ENCODE results near the gene ELMO2. TPM values are rescaled to one million over a fixed set of nuclear protein-coding genes. Genes with fewer than 3 reads are reported as not detected.

The ELMO2 gene
- total RNA-seq, 1 donor from 2014 or later = 24.5 TPM

DNA sequence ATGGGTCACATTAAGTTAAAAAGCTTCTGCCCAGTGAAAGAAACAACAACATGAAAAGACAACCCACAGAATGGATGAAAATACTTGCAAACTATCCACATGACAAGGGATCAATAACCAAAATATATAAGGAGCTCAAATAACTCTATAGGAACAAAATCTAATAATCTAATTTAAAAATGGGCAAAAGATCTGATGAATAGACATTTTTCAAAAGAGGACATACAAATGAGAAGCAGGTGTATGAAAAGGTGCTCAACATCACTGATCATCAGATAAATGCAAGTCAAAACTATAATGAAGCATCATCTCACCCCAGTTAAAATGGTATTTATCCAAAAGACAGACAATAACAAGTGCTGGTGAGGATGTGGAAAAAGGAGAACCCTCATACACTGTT is 21.0 kb upstream of the ELMO2 start:
- Histone ChIP-seq H3K4me3 (ENCODE audit: low read length in 3 of 3) (no peak overlapping the region), H3K27ac (ENCODE audit: low read depth, low read length) (no peak overlapping the region), H3K9me3 (ENCODE audit: control insufficient read depth in 3 of 3, low read length in 3 of 3) (no peaks in the 10 kb centered on the region), H3K4me1 (ENCODE audit: control insufficient read depth in 3 of 3, insufficient read depth in 3 of 3, low read length in 3 of 3) (no peaks in the 10 kb centered on the region), H3K36me3 (ENCODE audit: control insufficient read depth in 3 of 3, insufficient read depth in 3 of 3, low read length in 3 of 3) (no peaks in the 10 kb centered on the region), H3K27me3 (ENCODE audit: control insufficient read depth in 3 of 3, insufficient read depth in 3 of 3, low read length in 3 of 3) (peaks cover 15 to 25% (median 22%) of the 10 kb centered on the region in 3 donors), H3K9ac (ENCODE audit: low read depth in 1 of 3, low read length in 3 of 3) (no peak overlapping the region)

DNA sequence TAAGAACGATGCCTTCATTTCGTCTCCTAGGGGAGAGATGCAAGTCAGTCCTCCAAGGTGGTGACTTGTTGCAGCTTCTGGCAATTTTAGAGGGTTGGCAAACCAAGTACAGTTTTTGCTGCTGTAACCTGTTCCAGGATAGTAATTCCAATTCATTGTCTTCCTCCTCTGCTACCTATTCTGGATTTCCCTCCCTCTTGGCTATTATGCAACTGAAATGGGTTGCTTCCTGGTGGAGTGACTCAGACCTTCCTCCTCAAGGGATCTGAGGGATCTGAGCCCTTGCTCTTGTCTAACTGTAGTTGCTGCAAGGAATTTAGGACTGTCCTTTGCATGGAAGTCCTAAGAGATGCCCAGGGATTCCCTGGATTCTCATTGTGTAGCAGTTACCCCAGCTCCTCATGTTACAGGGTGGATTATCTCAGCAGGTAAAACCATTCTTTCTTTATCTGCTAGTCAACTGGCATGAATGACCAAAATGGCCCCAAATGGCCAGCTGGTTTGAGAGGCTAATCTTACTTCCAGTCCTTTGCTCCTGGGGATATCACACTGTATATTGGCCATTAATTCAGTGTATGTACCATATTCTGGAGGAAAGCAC is 17.6 kb upstream of the ELMO2 start:
- Histone ChIP-seq H3K4me1 (ENCODE audit: control insufficient read depth in 3 of 3, insufficient read depth in 3 of 3, low read length in 3 of 3) (no peaks in the 10 kb centered on the region), H3K36me3 (ENCODE audit: control insufficient read depth in 3 of 3, insufficient read depth in 3 of 3, low read length in 3 of 3) (no peaks in the 10 kb centered on the region), H3K4me3 (ENCODE audit: low read length in 3 of 3) (no peak overlapping the region), H3K27ac (ENCODE audit: low read depth, low read length) (no peak overlapping the region), H3K9me3 (ENCODE audit: control insufficient read depth in 3 of 3, low read length in 3 of 3) (no peaks in the 10 kb centered on the region), H3K9ac (ENCODE audit: low read depth in 1 of 3, low read length in 3 of 3) (no peak overlapping the region), H3K27me3 (ENCODE audit: control insufficient read depth in 3 of 3, insufficient read depth in 3 of 3, low read length in 3 of 3) (peaks cover 6 to 20% (median 18%) of the 10 kb centered on the region in 3 donors)

DNA sequence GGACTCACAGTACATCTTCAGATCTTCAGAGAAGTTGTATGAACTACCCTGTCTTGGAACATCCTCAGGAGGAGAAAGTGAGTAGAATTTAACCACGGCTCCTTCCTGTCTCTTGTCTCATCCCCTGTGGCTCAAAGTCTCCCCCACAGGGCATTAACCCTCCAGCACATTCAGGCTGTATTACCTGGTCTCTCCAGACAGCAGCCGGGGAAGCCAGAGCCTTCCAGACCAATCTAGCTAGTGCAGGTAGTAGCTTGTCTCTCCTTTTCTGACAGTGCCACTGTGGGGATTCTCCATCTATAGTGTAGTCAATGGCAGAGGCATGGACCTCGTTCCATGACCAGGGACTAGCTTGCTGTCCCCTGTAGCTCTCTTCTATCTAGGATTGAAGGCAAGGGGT is 16.9 kb upstream of the ELMO2 start:
- no peaks in the 10 kb centered on the region for H3K36me3 ChIP-seq (ENCODE audit: control insufficient read depth in 3 of 3, insufficient read depth in 3 of 3, low read length in 3 of 3)
- H3K27me3 ChIP-seq (ENCODE audit: control insufficient read depth in 3 of 3, insufficient read depth in 3 of 3, low read length in 3 of 3) = peaks cover 6 to 20% (median 18%) of the 10 kb centered on the region in 3 donors
- no peaks in the 10 kb centered on the region for H3K4me1 ChIP-seq (ENCODE audit: control insufficient read depth in 3 of 3, insufficient read depth in 3 of 3, low read length in 3 of 3)
- H3K27ac ChIP-seq (ENCODE audit: low read depth, low read length) = no peak overlapping the region
- no peak overlapping the region for H3K9ac ChIP-seq (ENCODE audit: low read depth in 1 of 3, low read length in 3 of 3)
- H3K4me3 ChIP-seq (ENCODE audit: low read length in 3 of 3) = no peak overlapping the region
- H3K9me3 ChIP-seq (ENCODE audit: control insufficient read depth in 3 of 3, low read length in 3 of 3) = no peaks in the 10 kb centered on the region

DNA sequence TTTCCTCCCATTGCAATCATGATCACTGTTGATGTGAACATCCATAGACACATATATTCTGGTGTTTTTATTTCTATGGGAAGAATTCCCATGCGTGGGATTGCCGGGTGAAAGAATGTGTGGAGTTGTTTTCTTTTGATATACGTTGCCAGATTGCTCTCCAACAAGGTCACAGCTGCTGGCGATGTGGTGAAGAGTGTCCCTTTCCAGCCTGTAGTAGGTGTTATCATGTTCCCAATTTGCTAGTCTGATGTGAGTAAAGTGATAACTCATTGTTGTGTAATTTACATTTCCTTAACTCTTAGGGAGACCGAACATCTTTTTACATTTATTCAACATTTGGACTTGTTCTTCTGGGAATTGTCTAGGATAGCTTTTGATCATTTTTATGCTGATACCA is 14.5 kb upstream of the ELMO2 start:
- H3K9ac ChIP-seq (ENCODE audit: low read depth in 1 of 3, low read length in 3 of 3) = no peak overlapping the region
- peaks cover 3 to 16% (median 14%) of the 10 kb centered on the region in 3 donors for H3K27me3 ChIP-seq (ENCODE audit: control insufficient read depth in 3 of 3, insufficient read depth in 3 of 3, low read length in 3 of 3)
- no peaks in the 10 kb centered on the region for H3K9me3 ChIP-seq (ENCODE audit: control insufficient read depth in 3 of 3, low read length in 3 of 3)
- H3K4me3 ChIP-seq (ENCODE audit: low read length in 3 of 3) = no peak overlapping the region
- H3K4me1 ChIP-seq (ENCODE audit: control insufficient read depth in 3 of 3, insufficient read depth in 3 of 3, low read length in 3 of 3) = no peaks in the 10 kb centered on the region
- no peak overlapping the region for H3K27ac ChIP-seq (ENCODE audit: low read depth, low read length)
- H3K36me3 ChIP-seq (ENCODE audit: control insufficient read depth in 3 of 3, insufficient read depth in 3 of 3, low read length in 3 of 3) = no peaks in the 10 kb centered on the region

DNA sequence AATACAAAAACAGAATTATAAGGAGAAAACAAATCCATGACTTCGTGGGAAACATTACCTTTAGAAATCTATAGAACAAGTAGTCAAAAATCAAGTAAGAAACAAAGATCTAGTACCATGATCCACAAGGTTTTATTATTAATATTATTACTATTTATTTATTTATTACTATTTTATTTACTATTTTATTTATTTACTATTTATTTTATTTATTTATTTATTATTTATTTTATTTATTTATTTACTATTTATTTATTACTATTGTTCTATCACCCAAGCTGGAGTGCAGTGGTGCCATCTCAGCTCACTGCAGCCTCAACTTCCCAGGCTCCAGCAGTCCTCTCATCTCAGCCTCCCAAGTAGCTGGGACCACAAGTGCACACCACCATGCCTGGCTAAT is 13.5 kb upstream of the ELMO2 start:
- no peaks in the 10 kb centered on the region for H3K4me1 ChIP-seq (ENCODE audit: control insufficient read depth in 3 of 3, insufficient read depth in 3 of 3, low read length in 3 of 3)
- H3K4me3 ChIP-seq (ENCODE audit: low read length in 3 of 3) = no peak overlapping the region
- no peaks in the 10 kb centered on the region for H3K36me3 ChIP-seq (ENCODE audit: control insufficient read depth in 3 of 3, insufficient read depth in 3 of 3, low read length in 3 of 3)
- no peak overlapping the region for H3K9ac ChIP-seq (ENCODE audit: low read depth in 1 of 3, low read length in 3 of 3)
- H3K9me3 ChIP-seq (ENCODE audit: control insufficient read depth in 3 of 3, low read length in 3 of 3) = no peaks in the 10 kb centered on the region
- H3K27ac ChIP-seq (ENCODE audit: low read depth, low read length) = no peak overlapping the region
- peaks cover 3 to 17% (median 12%) of the 10 kb centered on the region in 3 donors for H3K27me3 ChIP-seq (ENCODE audit: control insufficient read depth in 3 of 3, insufficient read depth in 3 of 3, low read length in 3 of 3)

DNA sequence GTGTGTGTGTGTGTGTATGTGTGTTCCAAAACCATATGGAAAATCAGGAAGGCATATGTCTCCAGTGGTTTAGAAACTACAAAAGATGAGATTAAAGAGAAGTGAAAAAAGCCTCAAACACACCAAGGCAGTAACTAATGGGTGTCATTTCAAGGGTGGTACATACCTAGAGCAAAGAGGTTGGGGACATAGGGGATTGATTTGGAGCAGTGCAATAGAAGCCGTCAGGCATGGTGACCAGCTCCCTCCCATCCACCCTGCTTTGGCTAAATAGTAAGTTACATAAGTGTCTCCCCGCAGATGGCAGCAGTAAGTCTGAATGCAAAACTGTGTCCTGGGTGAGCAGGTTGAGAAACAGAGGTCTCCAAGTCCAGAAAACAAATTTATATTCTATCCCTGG is 10.4 kb upstream of the ELMO2 start:
- H3K9ac ChIP-seq (ENCODE audit: low read depth in 1 of 3, low read length in 3 of 3) = no peak overlapping the region
- H3K36me3 ChIP-seq (ENCODE audit: control insufficient read depth in 3 of 3, insufficient read depth in 3 of 3, low read length in 3 of 3) = no peaks in the 10 kb centered on the region
- H3K27ac ChIP-seq (ENCODE audit: low read depth, low read length) = no peak overlapping the region
- no peaks in the 10 kb centered on the region for H3K9me3 ChIP-seq (ENCODE audit: control insufficient read depth in 3 of 3, low read length in 3 of 3)
- H3K27me3 ChIP-seq (ENCODE audit: control insufficient read depth in 3 of 3, insufficient read depth in 3 of 3, low read length in 3 of 3) = peaks cover 0 to 4% (median 3%) of the 10 kb centered on the region in 3 donors
- no peak overlapping the region for H3K4me3 ChIP-seq (ENCODE audit: low read length in 3 of 3)
- H3K4me1 ChIP-seq (ENCODE audit: control insufficient read depth in 3 of 3, insufficient read depth in 3 of 3, low read length in 3 of 3) = no peaks in the 10 kb centered on the region

DNA sequence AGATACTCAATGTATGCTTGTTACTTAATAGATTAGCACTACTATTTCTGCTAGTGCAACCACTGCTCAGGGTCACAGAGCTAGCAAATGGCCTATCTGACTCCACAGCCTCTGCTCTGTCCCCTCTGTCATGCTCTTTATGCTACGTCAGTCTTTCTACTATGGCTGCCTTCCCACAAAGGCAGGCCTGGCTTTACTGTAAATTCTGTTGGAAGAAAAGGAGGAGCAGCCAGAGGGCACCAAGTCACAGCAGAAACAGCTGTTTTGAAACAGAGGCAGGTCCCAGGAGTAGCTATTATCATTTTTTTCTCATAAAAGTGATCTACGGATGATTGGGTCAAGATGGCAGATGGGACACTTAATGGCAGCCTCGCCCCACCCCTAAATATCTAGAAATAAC is 10.0 kb upstream of the ELMO2 start:
- Histone ChIP-seq H3K9me3 (ENCODE audit: control insufficient read depth in 3 of 3, low read length in 3 of 3) (no peaks in the 10 kb centered on the region), H3K4me3 (ENCODE audit: low read length in 3 of 3) (no peak overlapping the region), H3K4me1 (ENCODE audit: control insufficient read depth in 3 of 3, insufficient read depth in 3 of 3, low read length in 3 of 3) (no peaks in the 10 kb centered on the region), H3K27ac (ENCODE audit: low read depth, low read length) (no peak overlapping the region), H3K36me3 (ENCODE audit: control insufficient read depth in 3 of 3, insufficient read depth in 3 of 3, low read length in 3 of 3) (no peaks in the 10 kb centered on the region), H3K9ac (ENCODE audit: low read depth in 1 of 3, low read length in 3 of 3) (no peak overlapping the region), H3K27me3 (ENCODE audit: control insufficient read depth in 3 of 3, insufficient read depth in 3 of 3, low read length in 3 of 3) (peaks cover 0 to 3% (median 2%) of the 10 kb centered on the region in 3 donors)

DNA sequence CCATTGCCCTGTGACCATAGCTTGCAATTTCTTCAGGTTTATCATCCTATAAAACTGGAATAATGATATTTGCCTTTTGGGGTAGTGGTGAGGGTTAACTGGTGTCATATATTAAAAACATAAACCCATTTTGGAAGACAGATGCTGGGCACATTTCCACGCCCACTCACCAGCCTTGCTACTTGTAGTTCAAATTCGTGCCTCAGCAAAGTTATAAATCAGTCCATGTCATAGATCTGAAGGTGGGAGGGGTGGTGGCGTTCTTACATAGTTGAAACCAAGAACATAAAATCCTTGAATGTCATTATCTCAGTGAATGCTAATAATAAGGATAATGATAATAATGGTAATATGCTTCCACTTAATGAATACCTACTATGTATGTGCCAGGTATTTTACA is 9.4 kb upstream of the ELMO2 start:
- Histone ChIP-seq H3K4me3 (ENCODE audit: low read length in 3 of 3) (no peak overlapping the region), H3K9ac (ENCODE audit: low read depth in 1 of 3, low read length in 3 of 3) (no peak overlapping the region), H3K27ac (ENCODE audit: low read depth, low read length) (no peak overlapping the region), H3K27me3 (ENCODE audit: control insufficient read depth in 3 of 3, insufficient read depth in 3 of 3, low read length in 3 of 3) (peaks cover 0 to 3% (median 2%) of the 10 kb centered on the region in 3 donors), H3K9me3 (ENCODE audit: control insufficient read depth in 3 of 3, low read length in 3 of 3) (no peaks in the 10 kb centered on the region), H3K4me1 (ENCODE audit: control insufficient read depth in 3 of 3, insufficient read depth in 3 of 3, low read length in 3 of 3) (peaks cover 0 to 2% (median under 1%) of the 10 kb centered on the region in 3 donors), H3K36me3 (ENCODE audit: control insufficient read depth in 3 of 3, insufficient read depth in 3 of 3, low read length in 3 of 3) (no peaks in the 10 kb centered on the region)

DNA sequence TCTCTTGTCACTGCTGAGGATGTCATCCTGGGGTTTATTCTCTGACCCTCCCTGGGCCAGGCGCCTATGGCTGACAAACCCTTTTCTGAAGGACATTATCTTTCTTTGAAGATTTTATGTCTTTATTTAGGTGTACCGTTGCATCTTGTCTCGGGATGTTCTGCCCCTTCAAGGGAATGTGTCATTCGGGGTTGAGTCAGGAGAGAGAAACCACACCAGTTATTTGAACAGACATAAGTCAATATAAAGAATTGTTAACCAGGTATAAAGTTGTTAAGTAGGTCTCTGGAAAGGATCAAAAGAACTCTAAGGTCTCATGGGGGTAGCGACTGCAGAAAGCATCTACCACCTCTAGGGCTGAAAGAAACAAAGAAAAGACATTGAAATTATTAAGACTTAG is 8.2 kb upstream of the ELMO2 start:
- no peaks in the 10 kb centered on the region for H3K36me3 ChIP-seq (ENCODE audit: control insufficient read depth in 3 of 3, insufficient read depth in 3 of 3, low read length in 3 of 3)
- H3K4me3 ChIP-seq (ENCODE audit: low read length in 3 of 3) = no peak overlapping the region
- no peak overlapping the region for H3K27ac ChIP-seq (ENCODE audit: low read depth, low read length)
- peaks cover 0 to 3% (median 2%) of the 10 kb centered on the region in 3 donors for H3K27me3 ChIP-seq (ENCODE audit: control insufficient read depth in 3 of 3, insufficient read depth in 3 of 3, low read length in 3 of 3)
- H3K4me1 ChIP-seq (ENCODE audit: control insufficient read depth in 3 of 3, insufficient read depth in 3 of 3, low read length in 3 of 3) = peaks cover 0 to 4% (median 4%) of the 10 kb centered on the region in 3 donors
- H3K9me3 ChIP-seq (ENCODE audit: control insufficient read depth in 3 of 3, low read length in 3 of 3) = no peaks in the 10 kb centered on the region
- no peak overlapping the region for H3K9ac ChIP-seq (ENCODE audit: low read depth in 1 of 3, low read length in 3 of 3)

DNA sequence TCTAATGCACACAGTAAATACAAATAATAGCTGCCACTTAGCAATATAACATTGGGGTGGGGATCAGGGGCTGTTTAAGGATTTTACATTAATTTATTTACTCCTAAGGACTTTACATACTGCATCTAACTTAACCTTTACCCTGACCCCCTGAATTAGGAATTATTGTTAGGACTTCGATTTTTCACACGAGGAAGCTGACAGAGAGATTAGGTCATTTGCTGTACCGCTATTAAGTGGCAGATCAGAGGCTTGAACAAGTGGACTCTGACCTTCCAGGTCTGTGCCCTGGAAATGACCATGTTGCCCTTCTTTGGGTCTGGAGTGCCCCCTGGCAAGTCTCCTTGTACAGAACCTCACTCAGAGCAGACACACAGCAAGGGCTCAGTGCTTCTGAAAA is 5.2 kb upstream of the ELMO2 start:
- Histone ChIP-seq H3K9ac (ENCODE audit: low read depth in 1 of 3, low read length in 3 of 3) (no peak overlapping the region), H3K4me3 (ENCODE audit: low read length in 3 of 3) (no peak overlapping the region)

More for the DNA sequence above, 5.2 kb upstream of the ELMO2 start:
- Histone ChIP-seq H3K4me1 (ENCODE audit: control insufficient read depth in 3 of 3, insufficient read depth in 3 of 3, low read length in 3 of 3) (peaks cover 9 to 18% (median 13%) of the 10 kb centered on the region in 3 donors), H3K36me3 (ENCODE audit: control insufficient read depth in 3 of 3, insufficient read depth in 3 of 3, low read length in 3 of 3) (no peaks in the 10 kb centered on the region), H3K9me3 (ENCODE audit: control insufficient read depth in 3 of 3, low read length in 3 of 3) (no peaks in the 10 kb centered on the region), H3K27me3 (ENCODE audit: control insufficient read depth in 3 of 3, insufficient read depth in 3 of 3, low read length in 3 of 3) (peaks cover 0 to 3% (median 0%) of the 10 kb centered on the region in 3 donors), H3K27ac (ENCODE audit: low read depth, low read length) (no peak overlapping the region)

Data from skeletal muscle tissue (tissue), 4 donors.